Prostate gland (tissue), 2 donors: ENCODE results near the gene LSG1. TPM values are rescaled to one million over a fixed set of nuclear protein-coding genes. Genes with fewer than 3 reads are reported as not detected.
A peak's percentile ranks its signal among the peaks of the same experiment; 100 is the strongest.

Source experiments
- DNase-seq: peaks from one replicate; pipeline ENCODE4 v3.0.0-alpha.2; 2019; ENCODE audit warnings: low spot score
- H3K27ac ChIP-seq, 2 donors: fragments of 200-600 bp; sonication (generic); 2 replicates each; pipeline ENCODE4 v1.5.1; 2017 to 2019
- H3K27me3 ChIP-seq: fragments of 200-600 bp; sonication (generic); replicated peaks from 2 replicates; pipeline ENCODE4 v1.5.1; 2019; ENCODE audit not compliant: insufficient read depth
- H3K36me3 ChIP-seq, 2 donors: fragments of 200-600 bp; sonication (generic); 1 replicate in 1 of 2; 2 replicates in 1 of 2; pipeline versions ENCODE4 v1.5.1 to v1.8.1; 2017 to 2019
- H3K4me1 ChIP-seq: fragments of 200-600 bp; sonication (generic); replicated peaks from 2 replicates; pipeline ENCODE4 v1.5.1; 2019
- H3K4me3 ChIP-seq, 2 donors: fragments of 200-600 bp; sonication (generic); 2 replicates each; pipeline ENCODE4 v1.5.1; 2017 to 2019
- H3K9me3 ChIP-seq: fragments of 200-600 bp; sonication (generic); 2 replicates; pipeline ENCODE4 v1.5.1; 2017
- POLR2A ChIP-seq: fragments of 450-650 bp; IDR thresholded peaks from one replicate; pipeline ENCODE4 v1.6.1; 2016; ENCODE audit warnings: antibody characterized with exemption, mild to moderate bottlenecking
- POLR2AphosphoS5 ChIP-seq: sonication (generic); formaldehyde crosslinking; IDR thresholded peaks from one replicate; pipeline ENCODE4 v1.6.1; 2017; ENCODE audit warnings: antibody characterized with exemption
- WGBS: methylation state at CpG from one replicate; pipeline ENCODE4 v1.1.5; 2018; 5-methylcytosine and 5-hydroxymethylcytosine counted together
- intact Hi-C: fragments of 100-400 bp; cut with DNase I; formaldehyde crosslinking; loops from one replicate; pipeline ENCODE4 v1.14.2; 2022
- total RNA-seq, 2 donors: library from RNA; depleted of rRNA; stranded (reverse); fragments of >200 nt; gene quantifications; one replicate each; pipeline ENCODE4 v1.1.0, GENCODE V29; 2016
- TF ChIP-seq, protein P1 (sequence below), 4 experiments: fragments of 200-600 bp in 2 of 4; fragments of 450-650 bp in 2 of 4; sonication (generic) in 2 of 4; IDR thresholded peaks; 1 replicate in 3 of 4; 2 replicates in 1 of 4; pipeline ENCODE4 v1.5.1; 2016 to 2019; ENCODE audit warnings: antibody characterized with exemption in 4 of 4, mild to moderate bottlenecking in 2 of 4, moderate library complexity in 2 of 4

The LSG1 gene
- total RNA-seq, 2 donors from 2014 or later, result 25.9 to 49.6 TPM

- no peak for DNase-seq
- no peak overlapping the region for H3K4me3 ChIP-seq
- H3K4me1 ChIP-seq, result peaks cover 10% of the 10 kb centered on the region
- 75% methylated on average over 3 of the region's 3 CpGs for WGBS
- H3K36me3 ChIP-seq, result no peaks in the 10 kb centered on the region
- TF ChIP-seq POLR2A (no peak), POLR2AphosphoS5 (no peak)
- TF ChIP-seq, protein P1, sequence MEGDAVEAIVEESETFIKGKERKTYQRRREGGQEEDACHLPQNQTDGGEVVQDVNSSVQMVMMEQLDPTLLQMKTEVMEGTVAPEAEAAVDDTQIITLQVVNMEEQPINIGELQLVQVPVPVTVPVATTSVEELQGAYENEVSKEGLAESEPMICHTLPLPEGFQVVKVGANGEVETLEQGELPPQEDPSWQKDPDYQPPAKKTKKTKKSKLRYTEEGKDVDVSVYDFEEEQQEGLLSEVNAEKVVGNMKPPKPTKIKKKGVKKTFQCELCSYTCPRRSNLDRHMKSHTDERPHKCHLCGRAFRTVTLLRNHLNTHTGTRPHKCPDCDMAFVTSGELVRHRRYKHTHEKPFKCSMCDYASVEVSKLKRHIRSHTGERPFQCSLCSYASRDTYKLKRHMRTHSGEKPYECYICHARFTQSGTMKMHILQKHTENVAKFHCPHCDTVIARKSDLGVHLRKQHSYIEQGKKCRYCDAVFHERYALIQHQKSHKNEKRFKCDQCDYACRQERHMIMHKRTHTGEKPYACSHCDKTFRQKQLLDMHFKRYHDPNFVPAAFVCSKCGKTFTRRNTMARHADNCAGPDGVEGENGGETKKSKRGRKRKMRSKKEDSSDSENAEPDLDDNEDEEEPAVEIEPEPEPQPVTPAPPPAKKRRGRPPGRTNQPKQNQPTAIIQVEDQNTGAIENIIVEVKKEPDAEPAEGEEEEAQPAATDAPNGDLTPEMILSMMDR (IDR thresholded peaks at IDR 0.05), result no peak
- intact Hi-C loops, result no loop called here
- H3K9me3 ChIP-seq, result no peaks in the 10 kb centered on the region
- H3K27ac ChIP-seq, result no peak overlapping the region
- H3K27me3 ChIP-seq, result no peaks in the 10 kb centered on the region
Observed at GRCh38 chr3:194673761-194674160, 1.8 kb upstream of the LSG1 start.

- WGBS, result 20% methylated on average over 5 of the region's 5 CpGs
- intact Hi-C loops, result no loop called here
- no peaks in the 10 kb centered on the region for H3K36me3 ChIP-seq
- H3K4me3 ChIP-seq, result peak overlapping the region; percentile 72 to 74
- DNase-seq, result no peak
- TF ChIP-seq POLR2A, result no peak
- TF ChIP-seq POLR2AphosphoS5, result no peak
- TF ChIP-seq, protein P1 (IDR thresholded peaks at IDR 0.05), result no peak
- H3K4me1 ChIP-seq, result peaks cover 10% of the 10 kb centered on the region
- peak overlapping the region; percentile 84 to 92 for H3K27ac ChIP-seq
- no peaks in the 10 kb centered on the region for H3K9me3 ChIP-seq
- H3K27me3 ChIP-seq, result no peaks in the 10 kb centered on the region
Observed at GRCh38 chr3:194672876-194673275, 885 bp upstream of the LSG1 start.

- intact Hi-C loops, result no loop called here
- WGBS, result 0% methylated on average over 5 of the region's 5 CpGs
- H3K36me3 ChIP-seq, result no peaks in the 10 kb centered on the region
- TF ChIP-seq, protein P1 (IDR thresholded peaks at IDR 0.05), result peak in 3 of 4 experiments; percentile 51 to 69 (median 56)
- TF ChIP-seq POLR2A (no peak), POLR2AphosphoS5 (no peak)
- no peaks in the 10 kb centered on the region for H3K9me3 ChIP-seq
- peak overlapping the region; percentile 84 to 92 for H3K27ac ChIP-seq
- H3K4me3 ChIP-seq, result peak overlapping the region; percentile 72 to 74
- peaks cover 10% of the 10 kb centered on the region for H3K4me1 ChIP-seq
- DNase-seq, result no peak
- H3K27me3 ChIP-seq, result no peaks in the 10 kb centered on the region
Observed at GRCh38 chr3:194671511-194671899, 486 bp downstream of the LSG1 start.

GRCh38 chr3:194667363-194667762 is 4.6 kb downstream of the LSG1 start:
- no peak overlapping the region for H3K27ac ChIP-seq
- no peaks in the 10 kb centered on the region for H3K9me3 ChIP-seq
- DNase-seq, result no peak
- TF ChIP-seq POLR2AphosphoS5 (no peak), POLR2A (no peak)
- TF ChIP-seq, protein P1 (IDR thresholded peaks at IDR 0.05), result no peak
- peaks cover 10% of the 10 kb centered on the region for H3K4me1 ChIP-seq
- intact Hi-C loops, result no loop called here
- H3K4me3 ChIP-seq, result no peak overlapping the region
- H3K36me3 ChIP-seq, result peaks cover 0 to 3% of the 10 kb centered on the region in 2 donors
- WGBS, result 80% methylated on average over 7 of the region's 7 CpGs
- H3K27me3 ChIP-seq, result no peaks in the 10 kb centered on the region

DNA sequence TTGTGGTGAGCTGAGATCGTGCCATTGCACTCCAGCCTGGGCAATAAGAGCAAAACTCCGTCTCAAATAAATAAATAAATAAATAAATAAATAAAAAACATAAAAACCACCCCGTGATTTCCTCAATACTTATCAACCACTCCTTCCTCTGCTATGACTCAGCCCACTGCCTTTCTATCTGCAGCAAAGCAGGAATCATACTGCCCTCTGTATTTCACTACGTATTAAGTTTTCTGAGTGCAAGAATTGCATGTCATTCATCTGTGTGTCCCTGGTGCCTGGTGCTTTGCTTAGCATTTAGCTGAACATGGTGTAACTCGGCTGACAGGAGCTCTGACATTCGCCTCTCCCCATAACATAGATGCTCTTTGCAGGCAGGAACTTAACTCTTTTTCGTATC is 7.1 kb downstream of the LSG1 start:
- H3K4me1 ChIP-seq, result no peaks in the 10 kb centered on the region
- WGBS, result 92% methylated on average over 7 of the region's 7 CpGs
- no peaks in the 10 kb centered on the region for H3K9me3 ChIP-seq
- H3K27me3 ChIP-seq, result no peaks in the 10 kb centered on the region
- intact Hi-C loops, result no loop called here
- H3K36me3 ChIP-seq, result peaks cover 0 to 3% of the 10 kb centered on the region in 2 donors
- H3K4me3 ChIP-seq, result no peak overlapping the region
- DNase-seq, result no peak
- TF ChIP-seq POLR2A (no peak), POLR2AphosphoS5 (no peak)
- TF ChIP-seq, protein P1 (IDR thresholded peaks at IDR 0.05), result no peak
- H3K27ac ChIP-seq, result no peak overlapping the region
